ENCODE results near the gene EMX2.

Gene EMX2

GRCh38 chr10:117542706-117543224 is at the start of gene EMX2:
Gene EMX2 (plus strand): TSS chr10:117542746. CDS start chr10:117543268, 522 bp downstream.
- TF ChIP-seq EP300 (IDR thresholded peaks at IDR 0.05; ENCODE audit: borderline replicate concordance), result 0 out of 2 replicates have a peak, but pooled peaks have one; percentile 35
- peak; percentile 69; the same call in 1 of the 2 replicates for TF ChIP-seq CEBPB (IDR thresholded peaks at IDR 0.05)
- TF ChIP-seq FOXM1 (IDR thresholded peaks at IDR 0.05; ENCODE audit: borderline replicate concordance, low read depth), result no peak
- TF ChIP-seq RAD21 (IDR thresholded peaks at IDR 0.05; ENCODE audit: low read depth), result no peak
- peak; percentile 69; the same call in 1 of the 2 replicates for TF ChIP-seq MAX (IDR thresholded peaks at IDR 0.05)

GRCh38 chr10:117496031-117496430 is 46.5 kb upstream of the EMX2 start:
- TF ChIP-seq TAF1 (IDR thresholded peaks at IDR 0.05; ENCODE audit: low read depth) (no peak), NFIC (IDR thresholded peaks at IDR 0.05) (no peak), REST (IDR thresholded peaks at IDR 0.05; ENCODE audit: low read depth) (no peak), MAX (IDR thresholded peaks at IDR 0.05) (no peak), EP300 (IDR thresholded peaks at IDR 0.05; ENCODE audit: borderline replicate concordance) (no peak), TEAD4 (IDR thresholded peaks at IDR 0.05) (no peak), YY1 (IDR thresholded peaks at IDR 0.05; ENCODE audit: low read depth) (no peak), CREB1 (IDR thresholded peaks at IDR 0.05; ENCODE audit: low read depth) (no peak), RAD21 (IDR thresholded peaks at IDR 0.05; ENCODE audit: low read depth) (no peak), FOXM1 (IDR thresholded peaks at IDR 0.05; ENCODE audit: borderline replicate concordance, low read depth) (no peak), ZBTB7A (IDR thresholded peaks at IDR 0.05; ENCODE audit: low read depth) (no peak), CEBPB (IDR thresholded peaks at IDR 0.05) (no peak)

GRCh38 chr10:117496616-117497028 is 45.9 kb upstream of the EMX2 start:
- TF ChIP-seq RAD21 (IDR thresholded peaks at IDR 0.05; ENCODE audit: low read depth) (peak; percentile 99), EP300 (IDR thresholded peaks at IDR 0.05; ENCODE audit: borderline replicate concordance) (peak; percentile 21; the same call in 1 of the 2 replicates), TCF12 (IDR thresholded peaks at IDR 0.05; ENCODE audit: low read depth) (no peak), MAX (IDR thresholded peaks at IDR 0.05) (0 out of 2 replicates have a peak, but pooled peaks have one; percentile 43)

GRCh38 chr10:117497736-117498135 is 44.8 kb upstream of the EMX2 start:
- TF ChIP-seq CREB1 (IDR thresholded peaks at IDR 0.05; ENCODE audit: low read depth), result no peak
- TF ChIP-seq CEBPB (IDR thresholded peaks at IDR 0.05), result no peak
- no peak for TF ChIP-seq FOXM1 (IDR thresholded peaks at IDR 0.05; ENCODE audit: borderline replicate concordance, low read depth)
- no peak for TF ChIP-seq EP300 (IDR thresholded peaks at IDR 0.05; ENCODE audit: borderline replicate concordance)
- no peak for TF ChIP-seq EGR1 (IDR thresholded peaks at IDR 0.05)
- TF ChIP-seq TAF1 (IDR thresholded peaks at IDR 0.05; ENCODE audit: low read depth), result no peak
- TF ChIP-seq RAD21 (IDR thresholded peaks at IDR 0.05; ENCODE audit: low read depth), result no peak
- no peak for TF ChIP-seq YY1 (IDR thresholded peaks at IDR 0.05; ENCODE audit: low read depth)
- no peak for TF ChIP-seq REST (IDR thresholded peaks at IDR 0.05; ENCODE audit: low read depth)
- no peak for TF ChIP-seq USF1 (IDR thresholded peaks at IDR 0.05)
- TF ChIP-seq TEAD4 (IDR thresholded peaks at IDR 0.05), result no peak
- no peak for TF ChIP-seq NFIC (IDR thresholded peaks at IDR 0.05)
- TF ChIP-seq TCF12 (IDR thresholded peaks at IDR 0.05; ENCODE audit: low read depth), result no peak
- no peak for TF ChIP-seq MAX (IDR thresholded peaks at IDR 0.05)
- TF ChIP-seq ZBTB7A (IDR thresholded peaks at IDR 0.05; ENCODE audit: low read depth), result no peak

GRCh38 chr10:117499248-117500105 is 43.1 kb upstream of the EMX2 start:
- TF ChIP-seq USF1 (IDR thresholded peaks at IDR 0.05) (no peak), TEAD4 (IDR thresholded peaks at IDR 0.05) (no peak), EGR1 (IDR thresholded peaks at IDR 0.05) (no peak), RAD21 (IDR thresholded peaks at IDR 0.05; ENCODE audit: low read depth) (no peak), CEBPB (IDR thresholded peaks at IDR 0.05) (no peak), NFIC (IDR thresholded peaks at IDR 0.05) (no peak), TAF1 (IDR thresholded peaks at IDR 0.05; ENCODE audit: low read depth) (no peak), ZBTB7A (IDR thresholded peaks at IDR 0.05; ENCODE audit: low read depth) (no peak), TCF12 (IDR thresholded peaks at IDR 0.05; ENCODE audit: low read depth) (no peak), REST (IDR thresholded peaks at IDR 0.05; ENCODE audit: low read depth) (no peak), YY1 (IDR thresholded peaks at IDR 0.05; ENCODE audit: low read depth) (no peak), FOXM1 (IDR thresholded peaks at IDR 0.05; ENCODE audit: borderline replicate concordance, low read depth) (no peak), CREB1 (IDR thresholded peaks at IDR 0.05; ENCODE audit: low read depth) (no peak), MAX (IDR thresholded peaks at IDR 0.05) (no peak), EP300 (IDR thresholded peaks at IDR 0.05; ENCODE audit: borderline replicate concordance) (no peak)
